HG03565 (cell line): ENCODE measurements around the gene CRTC2.
A peak's percentile ranks its signal among the peaks of the same experiment; 100 is the strongest.
"Not testable (repeated sequence)": the region's sequence is repeated elsewhere in the genome, so short reads cannot be mapped to it uniquely, and the experiment has no call there.

Experiments used
- ATAC-seq: cut with Tn5 transposase; IDR thresholded peaks from one replicate; pipeline ENCODE4 v1.9.1; 2021; ENCODE audit warnings: mild to moderate bottlenecking, moderate library complexity; ENCODE audit not compliant: unreplicated experiment

Gene CRTC2

GRCh38 chr1:153929981-153930948 is 28.1 kb downstream of the CRTC2 start:
- no peak for ATAC-seq

- no peak for ATAC-seq
These were observed 29.0 kb downstream of the CRTC2 start for GRCh38 chr1:153929426-153929825.

GRCh38 chr1:153928791-153929341 is 29.5 kb downstream of the CRTC2 start:
- no peak for ATAC-seq

GRCh38 chr1:153928245-153928644 is 30.2 kb downstream of the CRTC2 start:
- ATAC-seq = no peak

- ATAC-seq = no peak
These were observed 32.0 kb downstream of the CRTC2 start for GRCh38 chr1:153926405-153926804.

GRCh38 chr1:153922972-153923925 is 35.2 kb downstream of the CRTC2 start, which contains the start of gene GATAD2B:
TSS of gene GATAD2B (minus strand) at chr1:153922972. CDS start at chr1:153828347, 94,625 bp downstream.
- peak; percentile 86 for ATAC-seq

- peak; percentile 22 for ATAC-seq
These were observed 36.1 kb downstream of the CRTC2 start for GRCh38 chr1:153922076-153922971.

GRCh38 chr1:153921803-153922075 is 36.7 kb downstream of the CRTC2 start:
- ATAC-seq = no peak

- ATAC-seq = no peak
These were observed 37.2 kb downstream of the CRTC2 start for GRCh38 chr1:153921080-153921802.

GRCh38 chr1:153919876-153920852 is 38.2 kb downstream of the CRTC2 start:
- ATAC-seq = no peak

GRCh38 chr1:153916297-153916696 is 42.1 kb downstream of the CRTC2 start:
- no peak for ATAC-seq

- no peak for ATAC-seq
These were observed 46.1 kb downstream of the CRTC2 start for GRCh38 chr1:153912349-153912748.

GRCh38 chr1:153910560-153910959 is 47.9 kb downstream of the CRTC2 start:
- ATAC-seq = not testable (repeated sequence)

- ATAC-seq = no peak
These were observed 50.3 kb downstream of the CRTC2 start for GRCh38 chr1:153908071-153908470.

GRCh38 chr1:153907134-153907533 is 51.3 kb downstream of the CRTC2 start:
- ATAC-seq = no peak

- no peak for ATAC-seq
These were observed 52.0 kb downstream of the CRTC2 start for GRCh38 chr1:153906396-153906795.

GRCh38 chr1:153905908-153906307 is 52.5 kb downstream of the CRTC2 start:
- not testable (repeated sequence) for ATAC-seq

- ATAC-seq = no peak
These were observed 54.5 kb downstream of the CRTC2 start for GRCh38 chr1:153903841-153904455.
